ENCODE measurements around the gene ZCCHC7.
"Not testable (repeated sequence)": the region's sequence is repeated elsewhere in the genome, so short reads cannot be mapped to it uniquely, and the experiment has no call there.

Gene ZCCHC7

GRCh38 chr9:37119907-37120842, at the start of gene ZCCHC7:
Gene ZCCHC7, plus strand, starts transcription at chr9:37120574.
- DNase-seq = peak; percentile 92

GRCh38 chr9:37074790-37075189, 45.6 kb upstream of the ZCCHC7 start:
- DNase-seq = not testable (repeated sequence)

- DNase-seq = peak; percentile 91
Observed at GRCh38 chr9:37079370-37080164, 40.8 kb upstream of the ZCCHC7 start.

- DNase-seq = peak; percentile 2
Observed at GRCh38 chr9:37080165-37080628, 40.2 kb upstream of the ZCCHC7 start.

- not testable (repeated sequence) for DNase-seq
Observed at GRCh38 chr9:37081507-37081906, 38.9 kb upstream of the ZCCHC7 start.

- DNase-seq = no peak
Observed at GRCh38 chr9:37082214-37082765, 38.1 kb upstream of the ZCCHC7 start.

- peak; percentile 2 for DNase-seq
Observed at GRCh38 chr9:37083654-37084053, 36.7 kb upstream of the ZCCHC7 start.

- DNase-seq = no peak
Observed at GRCh38 chr9:37085233-37085632, 35.1 kb upstream of the ZCCHC7 start.

GRCh38 chr9:37092714-37093295, 27.6 kb upstream of the ZCCHC7 start:
- not testable (repeated sequence) for DNase-seq

GRCh38 chr9:37094751-37095150, 25.6 kb upstream of the ZCCHC7 start:
- no peak for DNase-seq

- no peak for DNase-seq
Observed at GRCh38 chr9:37096628-37097027, 23.7 kb upstream of the ZCCHC7 start.

GRCh38 chr9:37097294-37097693, 23.1 kb upstream of the ZCCHC7 start:
- DNase-seq = no peak

GRCh38 chr9:37100327-37100726, 20.0 kb upstream of the ZCCHC7 start:
- no peak for DNase-seq

- DNase-seq = no peak
Observed at GRCh38 chr9:37100741-37101140, 19.6 kb upstream of the ZCCHC7 start.

- DNase-seq = no peak
Observed at GRCh38 chr9:37102486-37102885, 17.9 kb upstream of the ZCCHC7 start.

- peak; percentile 82 for DNase-seq
Observed at GRCh38 chr9:37104183-37104889, 16.0 kb upstream of the ZCCHC7 start.

GRCh38 chr9:37105234-37105633, 15.1 kb upstream of the ZCCHC7 start:
- DNase-seq = no peak

- no peak for DNase-seq
Observed at GRCh38 chr9:37107701-37108100, 12.7 kb upstream of the ZCCHC7 start.

GRCh38 chr9:37114442-37114841, 5.9 kb upstream of the ZCCHC7 start:
- not testable (repeated sequence) for DNase-seq

GRCh38 chr9:37117956-37118355, 2.4 kb upstream of the ZCCHC7 start:
- no peak for DNase-seq

GRCh38 chr9:37119360-37119759, 1.0 kb upstream of the ZCCHC7 start:
- DNase-seq = no peak

- peak; percentile 13 for DNase-seq
Observed at GRCh38 chr9:37120843-37121335, 515 bp downstream of the ZCCHC7 start.
